CD14-positive monocyte (primary cell): ENCODE results near the gene CGAS. TPM values are rescaled to one million over a fixed set of nuclear protein-coding genes. Genes with fewer than 3 reads are reported as not detected.

Experiments
- DNase-seq, 3 donors: peaks; one replicate each; pipeline ENCODE4 v3.0.0-alpha.2; 2011 to 2022
- H2AFZ ChIP-seq: 2 replicates; pipeline ENCODE4 v1.6.0; 2012; ENCODE audit warnings: mild to moderate bottlenecking, low read depth, low read length, inconsistent platforms; ENCODE audit not compliant: insufficient read depth, poor library complexity, severe bottlenecking
- H3K27ac ChIP-seq, 2 donors: 1 replicate in 1 of 2; 2 replicates in 1 of 2; pipeline ENCODE4 v1.5.1; 2012 to 2013; ENCODE audit warnings: low read length in 2 of 2, control low read depth in 1 of 2, inconsistent platforms in 1 of 2, low read depth in 1 of 2, mild to moderate bottlenecking in 1 of 2
- H3K27me3 ChIP-seq, 2 donors: one replicate each; pipeline versions ENCODE4 v1.6.0 to v1.6.1; 2011 to 2013; ENCODE audit warnings: low read length in 2 of 2; ENCODE audit not compliant: control insufficient read depth in 2 of 2, insufficient read depth in 2 of 2
- H3K36me3 ChIP-seq, 2 donors: replicated peaks in 1 of 2; 1 replicate in 1 of 2; 2 replicates in 1 of 2; pipeline versions ENCODE4 v1.5.1 to v1.6.1; 2012 to 2013; ENCODE audit warnings: low read length in 2 of 2, control low read depth in 1 of 2, inconsistent platforms in 1 of 2, mild to moderate bottlenecking in 1 of 2; ENCODE audit not compliant: insufficient read depth in 2 of 2, control insufficient read depth in 1 of 2
- H3K4me1 ChIP-seq, 2 donors: 1 replicate in 1 of 2; 2 replicates in 1 of 2; pipeline versions ENCODE4 v1.5.1 to v1.6.1; 2012 to 2013; ENCODE audit warnings: low read length in 2 of 2, control low read depth in 1 of 2, inconsistent platforms in 1 of 2, mild to moderate bottlenecking in 1 of 2, moderate library complexity in 1 of 2; ENCODE audit not compliant: insufficient read depth in 2 of 2, control insufficient read depth in 1 of 2
- H3K4me2 ChIP-seq: replicated peaks from 2 replicates; pipeline ENCODE3; 2012; ENCODE audit warnings: low read length, moderate library complexity, mild to moderate bottlenecking; ENCODE audit not compliant: poor library complexity, severe bottlenecking; ENCODE audit errors: extremely low read depth
- H3K4me3 ChIP-seq, 3 experiments: fragments of 200-600 bp in 1 of 3; sonication (generic) in 1 of 3; replicated peaks in 1 of 3; 1 replicate in 2 of 3; 2 replicates in 1 of 3; pipeline ENCODE4 v1.5.1; 2011 to 2013; ENCODE audit warnings: low read length in 3 of 3, mild to moderate bottlenecking in 3 of 3, control low read depth in 2 of 3, low read depth in 2 of 3, inconsistent platforms in 1 of 3, moderate library complexity in 1 of 3
- H3K79me2 ChIP-seq: 2 replicates; pipeline ENCODE4 v1.6.0; 2012; ENCODE audit warnings: mild to moderate bottlenecking, control low read depth, inconsistent platforms, low read length, moderate library complexity; ENCODE audit not compliant: insufficient read depth
- H3K9ac ChIP-seq: 2 replicates; pipeline ENCODE4 v1.6.0; 2017; ENCODE audit warnings: low read length, mild to moderate bottlenecking; ENCODE audit not compliant: insufficient read depth, poor library complexity, severe bottlenecking
- H3K9me3 ChIP-seq, 2 donors: replicated peaks in 1 of 2; 1 replicate in 1 of 2; 2 replicates in 1 of 2; pipeline versions ENCODE4 v1.5.1 to v1.6.1; 2012 to 2013; ENCODE audit warnings: low read length in 2 of 2, control low read depth in 1 of 2; ENCODE audit not compliant: control insufficient read depth in 1 of 2, insufficient read depth in 1 of 2
- H4K20me1 ChIP-seq: 2 replicates; pipeline ENCODE4 v1.6.0; 2012; ENCODE audit warnings: mild to moderate bottlenecking, low read length, control low read depth, moderate library complexity; ENCODE audit not compliant: insufficient read depth
- H3K27ac Mint-ChIP-seq, 7 donors: one replicate each; pipeline ENCODE4 v1.8.0; 2020; ENCODE audit warnings: mild to moderate bottlenecking in 7 of 7, mixed read lengths in 7 of 7, moderate library complexity in 6 of 7, inconsistent platforms in 2 of 7
- H3K27me3 Mint-ChIP-seq, 3 donors: one replicate each; pipeline ENCODE4 v1.8.0; 2021 to 2022; ENCODE audit warnings: low read depth in 3 of 3, mild to moderate bottlenecking in 3 of 3, mixed read lengths in 3 of 3, moderate library complexity in 3 of 3, inconsistent platforms in 1 of 3
- H3K36me3 Mint-ChIP-seq, 2 donors: one replicate each; pipeline ENCODE4 v1.8.0; 2020; ENCODE audit warnings: mixed read lengths in 2 of 2, inconsistent platforms in 1 of 2, mild to moderate bottlenecking in 1 of 2
- H3K4me1 Mint-ChIP-seq: one replicate; pipeline ENCODE4 v1.8.0; 2020; ENCODE audit warnings: mild to moderate bottlenecking, mixed read lengths
- H3K4me3 Mint-ChIP-seq, 2 donors: one replicate each; pipeline ENCODE4 v1.8.0; 2020; ENCODE audit warnings: mild to moderate bottlenecking in 2 of 2, mixed read lengths in 2 of 2, moderate library complexity in 1 of 2
- H3K9me3 Mint-ChIP-seq, 7 donors: one replicate each; pipeline ENCODE4 v1.8.0; 2020 to 2022; ENCODE audit warnings: mixed read lengths in 7 of 7, mild to moderate bottlenecking in 6 of 7, moderate library complexity in 6 of 7, inconsistent platforms in 2 of 7
- CTCF ChIP-seq: fragments of 200-600 bp; IDR thresholded peaks from one replicate; pipeline ENCODE4 v1.8.0; 2022; ENCODE audit warnings: antibody characterized with exemption, mild to moderate bottlenecking
- WGBS: methylation state at CpG from one replicate; pipeline ENCODE4 v1.1.5; 2013; ENCODE audit warnings: missing lambda C conversion rate; ENCODE audit not compliant: insufficient coverage; 5-methylcytosine and 5-hydroxymethylcytosine counted together
- intact Hi-C, 2 donors: fragments of 100-400 bp; cut with micrococcal nuclease; formaldehyde crosslinking; loops; one replicate each; pipeline versions ENCODE4 v1.15.0 to v1.15.1; 2023
- polyA plus RNA-seq, 3 donors: library from polyadenylated mRNA; depleted of rRNA in 1 of 3; unstranded in 2 of 3; stranded (reverse) in 1 of 3; fragments of 300-500 nt in 2 of 3; fragments of >200 nt in 1 of 3; fragmentation: Illumina TruSeq in 2 of 3; gene quantifications; 1 replicate in 2 of 3; 2 replicates in 1 of 3; pipeline ENCODE4 v1.2.3, GENCODE V29; 2012 to 2021

The CGAS gene
- polyA plus RNA-seq, 3 donors, result 4.9 to 13.9 (median 6.7) TPM

GRCh38 chr6:73471686-73472290, 19.7 kb upstream of the CGAS start:
- Histone ChIP-seq H3K4me2 (peak overlapping the region; percentile 72), H2AFZ (peak overlapping the region; percentile 55), H3K9ac (peak overlapping the region; percentile 47), H3K4me3 (peak overlapping the region; percentile 20 to 68 (median 41)), H4K20me1 (no peaks in the 10 kb centered on the region), H3K27me3 (no peaks in the 10 kb centered on the region), H3K4me1 (peaks cover 14 to 31% of the 10 kb centered on the region in 2 donors), H3K79me2 (peaks cover 79% of the 10 kb centered on the region), H3K27ac (peak overlapping the region; percentile 77 to 84), H3K36me3 (peaks cover 54 to 69% of the 10 kb centered on the region in 2 donors), H3K9me3 (no peaks in the 10 kb centered on the region)
- Mint-ChIP-seq H3K27me3 (peaks cover 0 to 2% (median 0%) of the 10 kb centered on the region in 3 donors), H3K4me1 (peaks cover 23% of the 10 kb centered on the region), H3K4me3 (peak overlapping the region; percentile 61 to 82), H3K9me3 (peaks cover 0 to 2% (median 0%) of the 10 kb centered on the region in 7 donors), H3K36me3 (peaks cover 31 to 75% of the 10 kb centered on the region in 2 donors), H3K27ac (peak overlapping the region; percentile 87 to 94 (median 90))
- peak in 2 of 3 donors; percentile 28 to 60 for DNase-seq
- intact Hi-C loops, result no loop called here
- no peak for TF ChIP-seq CTCF
- WGBS, result no CpG with 5 or more reads among the region's 2 CpGs

GRCh38 chr6:73461537-73462350, 9.6 kb upstream of the CGAS start, which contains the start of gene MTO1:
TSS of gene MTO1 (plus strand) at chr6:73461737. CDS start at chr6:73461855, 118 bp downstream.
- H3K4me1 Mint-ChIP-seq, result peaks cover 40% of the 10 kb centered on the region
- H2AFZ ChIP-seq, result peak within 1 kb of the TSS; percentile 91
- no peaks in the 10 kb centered on the region for H4K20me1 ChIP-seq
- peak within 1 kb of the TSS; percentile 97 to 100 for H3K27ac ChIP-seq
- H3K27ac Mint-ChIP-seq, result peak within 1 kb of the TSS; percentile 97 to 100 (median 99)
- peak; percentile 88 to 92 (median 90) for DNase-seq
- peak within 1 kb of the TSS; percentile 70 to 97 (median 97) for H3K4me3 ChIP-seq
- no peaks in the 10 kb centered on the region for H3K9me3 ChIP-seq
- no peaks in the 10 kb centered on the region for H3K27me3 ChIP-seq
- TF ChIP-seq CTCF, result no peak
- H3K36me3 Mint-ChIP-seq, result peaks cover 8 to 17% of the 10 kb centered on the region in 2 donors
- peak within 1 kb of the TSS; percentile 99 to 100 for H3K4me3 Mint-ChIP-seq
- H3K27me3 Mint-ChIP-seq, result peaks cover 0 to 2% (median 0%) of the 10 kb centered on the region in 3 donors
- no peaks in the 10 kb centered on the region for H3K9me3 Mint-ChIP-seq
- intact Hi-C loops, result loop anchor here (5.0 to 10.0 kb wide), 2 partner anchors 51 to 53 kb away; no protein-coding TSS in a partner anchor
- peak within 1 kb of the TSS; percentile 92 for H3K9ac ChIP-seq
- peaks cover 42 to 53% of the 10 kb centered on the region in 2 donors for H3K4me1 ChIP-seq
- H3K4me2 ChIP-seq, result peak within 1 kb of the TSS; percentile 95
- peaks cover 84% of the 10 kb centered on the region for H3K79me2 ChIP-seq
- H3K36me3 ChIP-seq, result peaks cover 7 to 14% of the 10 kb centered on the region in 2 donors
- WGBS, result 0% methylated on average over 42 of the region's 55 CpGs
